GM12878 (cell line): Measurements from ENCODE around the gene XIAP. TPM values are rescaled to one million over a fixed set of nuclear protein-coding genes. Genes with fewer than 3 reads are reported as not detected.

Source experiments
- ASH2L ChIP-seq: fragments of 300-600, 200-600 bp; sonication (generic); IDR thresholded peaks from 2 replicates; pipeline ENCODE4 v1.6.1; 2017; ENCODE audit warnings: low read depth, mild to moderate bottlenecking, borderline replicate concordance
- BCL11A ChIP-seq: IDR thresholded peaks from 2 replicates; pipeline ENCODE4 v1.6.1; 2011; ENCODE audit warnings: low read depth, low read length
- CTCF ChIP-seq, 3 experiments: IDR thresholded peaks in 2 of 3; conservative IDR thresholded peaks in 1 of 3; 2 replicates each; pipeline ENCODE4 v1.5.1; 2011; ENCODE audit warnings: low read depth in 3 of 3, low read length in 3 of 3, mild to moderate bottlenecking in 3 of 3, control low read depth in 2 of 3, moderate library complexity in 2 of 3, inconsistent platforms in 1 of 3, mixed read lengths in 1 of 3; ENCODE audit not compliant: control insufficient read depth in 2 of 3, insufficient read depth in 1 of 3; ENCODE audit errors: extremely low read depth in 1 of 3
- DPF2 ChIP-seq: fragments of 450-650 bp; IDR thresholded peaks from 2 replicates; pipeline ENCODE4 v1.6.1; 2017; ENCODE audit warnings: mild to moderate bottlenecking
- ELK1 ChIP-seq: IDR thresholded peaks from 2 replicates; pipeline ENCODE4 v1.6.1; 2012; ENCODE audit warnings: low read depth, low read length, improper control_type of control experiment
- FOS ChIP-seq: IDR thresholded peaks from 3 replicates; pipeline ENCODE4 v1.6.1; 2011; ENCODE audit warnings: borderline replicate concordance; ENCODE audit not compliant: insufficient read length; ENCODE audit errors: extremely low read depth
- FOXM1 ChIP-seq: IDR thresholded peaks from 2 replicates; pipeline ENCODE4 v1.6.1; 2012; ENCODE audit warnings: low read depth, mild to moderate bottlenecking, inconsistent platforms, low read length, moderate library complexity
- IRF4 ChIP-seq: IDR thresholded peaks from 2 replicates; pipeline ENCODE4 v1.6.1; 2011; ENCODE audit warnings: low read depth, low read length
- MTA2 ChIP-seq: fragments of 450-650 bp; IDR thresholded peaks from 2 replicates; pipeline ENCODE4 v1.6.1; 2016; ENCODE audit warnings: low read depth, mild to moderate bottlenecking, moderate library complexity
- NR2C2 ChIP-seq: IDR thresholded peaks from 2 replicates; pipeline ENCODE4 v1.6.1; 2011; ENCODE audit warnings: borderline replicate concordance, low read depth; ENCODE audit not compliant: control insufficient read depth, insufficient read length
- POLR2AphosphoS5 ChIP-seq: IDR thresholded peaks from 2 replicates; pipeline ENCODE4 v1.6.1; 2011; ENCODE audit warnings: mild to moderate bottlenecking, low read length, inconsistent platforms
- SMC3 ChIP-seq: IDR thresholded peaks from 2 replicates; pipeline ENCODE4 v1.6.1; 2011; ENCODE audit warnings: low read length, improper control_type of control experiment, borderline replicate concordance
- TAF1 ChIP-seq: IDR thresholded peaks from 2 replicates; pipeline ENCODE4 v1.6.1; 2011; ENCODE audit warnings: mild to moderate bottlenecking, low read depth, low read length, borderline replicate concordance
- USF1 ChIP-seq: IDR thresholded peaks from 2 replicates; pipeline ENCODE4 v1.6.1; 2011; ENCODE audit warnings: borderline replicate concordance, low read depth, mild to moderate bottlenecking, moderate library complexity, mixed read lengths, low read length; ENCODE audit not compliant: insufficient read depth; ENCODE audit errors: extremely low read length
- USF2 ChIP-seq: IDR thresholded peaks from 2 replicates; pipeline ENCODE4 v1.6.1; 2011; ENCODE audit warnings: low read depth, low read length, improper control_type of control experiment, borderline replicate concordance
- ZBTB4 ChIP-seq: fragments of 450-650 bp; formaldehyde crosslinking; IDR thresholded peaks from 2 replicates; pipeline ENCODE4 v1.4.0; 2022; ENCODE audit warnings: mild to moderate bottlenecking, moderate library complexity
- ZNF384 ChIP-seq: IDR thresholded peaks from 2 replicates; pipeline ENCODE4 v1.6.1; 2012; ENCODE audit warnings: low read depth, mild to moderate bottlenecking, low read length, improper control_type of control experiment, borderline replicate concordance
- ZNF592 ChIP-seq: fragments of 450-650 bp; IDR thresholded peaks from 2 replicates; pipeline ENCODE4 v1.6.1; 2017; ENCODE audit warnings: mild to moderate bottlenecking, moderate library complexity
- polyA plus RNA-seq, 11 experiments: library from polyadenylated mRNA; depleted of rRNA in 4 of 11; unstranded in 6 of 11; stranded (reverse) in 5 of 11; fragments of >200 nt; fragmentation: Nextera tagmentation in 4 of 11; fragmentation: Illumina TruSeq in 1 of 11; extraction: Ambion mirVana in 4 of 11; extraction: Trizol in 1 of 11; gene quantifications; 1 replicate in 1 of 11; 2 replicates in 10 of 11; pipeline versions ENCODE4 v1.2.1 to v1.2.3, GENCODE V29; 2011 to 2016; ENCODE audit warnings: inconsistent platforms in 2 of 11, missing spikeins in 2 of 11, low read depth in 1 of 11
- total RNA-seq, 4 experiments: library from RNA; depleted of rRNA in 3 of 4; stranded (reverse); fragments of >200 nt in 3 of 4; fragmentation: Illumina TruSeq in 1 of 4; extraction: Trizol in 1 of 4; gene quantifications; 2 replicates each; pipeline versions ENCODE4 v1.2.1 to v1.2.3, GENCODE V29; 2013 to 2021

Gene XIAP
- total and polyA plus RNA-seq, 10 of the 15 experiments (the other 5 are each of a cell fraction or from before 2014, with no cell fraction given) = 3.3 to 21.1 (median 14.5) TPM

- TF ChIP-seq ZBTB4 (CRISPR knock-in tag) = no peak
- TF ChIP-seq MTA2 = no peak
- no peak for TF ChIP-seq FOXM1
- no peak for TF ChIP-seq SMC3
- TF ChIP-seq NR2C2 = no peak
- no peak for TF ChIP-seq IRF4
- TF ChIP-seq TAF1 = no peak
- TF ChIP-seq USF1 = no peak
- TF ChIP-seq ASH2L = no peak
- 0 out of 2 replicates have a peak, but pooled peaks have one; percentile 61 for TF ChIP-seq POLR2AphosphoS5
- TF ChIP-seq ELK1 = no peak
- no peak for TF ChIP-seq USF2
- no peak for TF ChIP-seq CTCF (IDR thresholded peaks at IDR 0.05 in 2 of 3, conservative IDR thresholded peaks at IDR 0.05 in 1 of 3; ENCODE audit: control insufficient read depth in 2 of 3, extremely low read depth in 1 of 3, insufficient read depth in 1 of 3, low read depth in 3 of 3, low read length in 3 of 3)
- no peak for TF ChIP-seq BCL11A
- no peak for TF ChIP-seq FOS
- no peak for TF ChIP-seq ZNF384
- TF ChIP-seq DPF2 = no peak
- no peak for TF ChIP-seq ZNF592
Measured at GRCh38 chrX:123962006-123962467, 102.2 kb downstream of the XIAP start (continued).
